Liver (tissue), 9 donors: ENCODE data around the gene CACNG6. TPM values are rescaled to one million over a fixed set of nuclear protein-coding genes. Genes with fewer than 3 reads are reported as not detected.

ENCODE experiments used
- DNase-seq: peaks from one replicate; pipeline ENCODE4 v3.0.0-alpha.2; 2017; ENCODE audit warnings: low spot score
- H3K27ac ChIP-seq, 2 donors: one replicate each; pipeline ENCODE4 v1.7.0; 2013; ENCODE audit warnings: inconsistent platforms in 2 of 2, low read length in 2 of 2, control low read depth in 1 of 2, low read depth in 1 of 2, mild to moderate bottlenecking in 1 of 2
- H3K27me3 ChIP-seq, 4 donors: one replicate each; pipeline versions ENCODE4 v1.6.1 to v1.7.0; 2013; ENCODE audit warnings: low read length in 3 of 4, inconsistent platforms in 1 of 4, mild to moderate bottlenecking in 1 of 4, moderate library complexity in 1 of 4; ENCODE audit not compliant: control insufficient read depth in 4 of 4, insufficient read depth in 4 of 4
- H3K36me3 ChIP-seq, 4 donors: one replicate each; pipeline versions ENCODE4 v1.6.1 to v1.7.0; 2013; ENCODE audit warnings: low read length in 3 of 4, mild to moderate bottlenecking in 3 of 4, low read depth in 1 of 4, moderate library complexity in 1 of 4; ENCODE audit not compliant: control insufficient read depth in 4 of 4, insufficient read depth in 3 of 4
- H3K4me1 ChIP-seq, 4 donors: one replicate each; pipeline versions ENCODE4 v1.6.1 to v1.7.0; 2013; ENCODE audit warnings: low read length in 3 of 4, mild to moderate bottlenecking in 3 of 4, moderate library complexity in 1 of 4; ENCODE audit not compliant: control insufficient read depth in 4 of 4, insufficient read depth in 4 of 4
- H3K4me3 ChIP-seq, 3 donors: one replicate each; pipeline versions ENCODE4 v1.6.1 to v1.7.0; 2013; ENCODE audit warnings: low read length in 3 of 3, control low read depth in 1 of 3, low read depth in 1 of 3, mild to moderate bottlenecking in 1 of 3
- H3K9ac ChIP-seq, 2 donors: one replicate each; pipeline ENCODE4 v1.7.0; 2013; ENCODE audit warnings: low read length in 2 of 2, mild to moderate bottlenecking in 2 of 2, moderate library complexity in 2 of 2, control low read depth in 1 of 2, low read depth in 1 of 2
- H3K9me3 ChIP-seq, 4 donors: one replicate each; pipeline versions ENCODE4 v1.6.1 to v1.7.0; 2013; ENCODE audit warnings: low read length in 3 of 4; ENCODE audit not compliant: control insufficient read depth in 4 of 4
- ATF3 ChIP-seq: IDR thresholded peaks from 2 replicates; pipeline ENCODE4 v1.6.1; 2016; ENCODE audit warnings: antibody characterized with exemption
- EGR1 ChIP-seq, 2 donors: IDR thresholded peaks; 2 replicates each; pipeline ENCODE4 v1.6.1; 2016 to 2018; ENCODE audit warnings: antibody characterized with exemption in 2 of 2, low read depth in 2 of 2
- FOXA2 ChIP-seq: IDR thresholded peaks from 2 replicates; pipeline ENCODE4 v1.6.1; 2016; ENCODE audit warnings: antibody characterized with exemption
- GABPA ChIP-seq, 2 donors: IDR thresholded peaks in 1 of 2; conservative IDR thresholded peaks in 1 of 2; 2 replicates each; pipeline ENCODE4 v1.6.1; 2016; ENCODE audit warnings: antibody characterized with exemption in 2 of 2, mild to moderate bottlenecking in 1 of 2, moderate library complexity in 1 of 2
- HNF4A ChIP-seq, 2 donors: conservative IDR thresholded peaks; 2 replicates each; pipeline ENCODE4 v1.6.1; 2016; ENCODE audit warnings: antibody characterized with exemption in 2 of 2, mild to moderate bottlenecking in 2 of 2
- HNF4G ChIP-seq: IDR thresholded peaks from 2 replicates; pipeline ENCODE4 v1.6.1; 2016; ENCODE audit warnings: antibody characterized with exemption
- JUND ChIP-seq, 2 donors: IDR thresholded peaks; 2 replicates each; pipeline ENCODE4 v1.6.1; 2016; ENCODE audit warnings: antibody characterized with exemption in 2 of 2
- NR2F2 ChIP-seq: IDR thresholded peaks from 2 replicates; pipeline ENCODE4 v1.6.1; 2016; ENCODE audit warnings: antibody characterized with exemption
- REST ChIP-seq: IDR thresholded peaks from 2 replicates; pipeline ENCODE4 v1.6.1; 2016; ENCODE audit warnings: antibody characterized with exemption, mild to moderate bottlenecking
- RXRA ChIP-seq, 2 donors: IDR thresholded peaks; 2 replicates each; pipeline ENCODE4 v1.6.1; 2017 to 2018; ENCODE audit warnings: antibody characterized with exemption in 2 of 2, mild to moderate bottlenecking in 1 of 2
- TAF1 ChIP-seq: conservative IDR thresholded peaks from 2 replicates; pipeline ENCODE4 v1.6.1; 2016; ENCODE audit warnings: antibody characterized with exemption, mild to moderate bottlenecking
- YY1 ChIP-seq: IDR thresholded peaks from 2 replicates; pipeline ENCODE4 v1.6.1; 2016; ENCODE audit warnings: antibody characterized with exemption, mild to moderate bottlenecking
- ZBTB33 ChIP-seq: IDR thresholded peaks from 2 replicates; pipeline ENCODE4 v1.6.1; 2016; ENCODE audit warnings: antibody characterized with exemption
- WGBS: extraction: QIAGEN DNeasy Blood & Tissue Kit; methylation state at CpG from one replicate; pipeline ENCODE4 v1.1.7; 2013; 5-methylcytosine and 5-hydroxymethylcytosine counted together
- polyA plus RNA-seq, 2 donors: library from polyadenylated mRNA; stranded (reverse) in 1 of 2; unstranded in 1 of 2; fragments of 200-250 nt in 1 of 2; fragments of >200 nt in 1 of 2; fragmentation: Nextera tagmentation in 1 of 2; extraction: Ambion mirVana in 1 of 2; gene quantifications; one replicate each; pipeline versions ENCODE4 v1.2.1 to v1.2.3, GENCODE V29; 2013 to 2015
- total RNA-seq, 2 donors: library from RNA; depleted of rRNA; stranded (reverse); fragments of >200 nt; gene quantifications; one replicate each; pipeline ENCODE4 v1.2.3, GENCODE V29; 2014
- TF ChIP-seq, protein P1 (sequence below): fragments of 150-350 bp; IDR thresholded peaks from 2 replicates; pipeline ENCODE4 v1.5.1; 2017; ENCODE audit warnings: improper control_type of control experiment, low read depth, low read length; ENCODE audit not compliant: missing input control
- TF ChIP-seq, protein P2 (sequence below): IDR thresholded peaks from 2 replicates; pipeline ENCODE4 v1.6.1; 2016; ENCODE audit warnings: antibody characterized with exemption
- donor health status: healthy.
- donor health status: healthy.
- donor health status: healthy.
- donor health status: healthy.
- donor health status: healthy.

Gene CACNG6
- total and polyA plus RNA-seq, 4 donors, result not detected

DNA sequence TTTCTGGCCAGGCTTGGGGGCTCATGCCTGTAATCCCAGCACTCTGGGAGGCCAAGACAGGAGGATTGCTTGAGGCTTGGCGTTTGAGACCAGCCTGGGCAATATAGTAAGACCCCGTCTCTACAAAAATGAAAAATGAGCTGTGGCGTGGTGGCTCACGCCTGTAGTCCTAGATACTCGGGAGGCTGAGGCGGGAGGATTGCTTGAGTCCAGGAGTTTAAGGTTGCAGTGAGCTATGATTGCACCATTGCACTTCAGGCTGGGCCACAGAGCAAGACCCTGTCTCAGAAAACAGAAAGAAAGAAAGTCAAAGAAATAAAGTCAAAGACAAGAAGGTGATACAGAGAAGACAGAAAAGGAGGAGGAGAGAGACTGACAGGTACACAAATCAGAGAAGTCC is 2.5 kb upstream of the CACNG6 start (continued):
- TF ChIP-seq, protein P1, sequence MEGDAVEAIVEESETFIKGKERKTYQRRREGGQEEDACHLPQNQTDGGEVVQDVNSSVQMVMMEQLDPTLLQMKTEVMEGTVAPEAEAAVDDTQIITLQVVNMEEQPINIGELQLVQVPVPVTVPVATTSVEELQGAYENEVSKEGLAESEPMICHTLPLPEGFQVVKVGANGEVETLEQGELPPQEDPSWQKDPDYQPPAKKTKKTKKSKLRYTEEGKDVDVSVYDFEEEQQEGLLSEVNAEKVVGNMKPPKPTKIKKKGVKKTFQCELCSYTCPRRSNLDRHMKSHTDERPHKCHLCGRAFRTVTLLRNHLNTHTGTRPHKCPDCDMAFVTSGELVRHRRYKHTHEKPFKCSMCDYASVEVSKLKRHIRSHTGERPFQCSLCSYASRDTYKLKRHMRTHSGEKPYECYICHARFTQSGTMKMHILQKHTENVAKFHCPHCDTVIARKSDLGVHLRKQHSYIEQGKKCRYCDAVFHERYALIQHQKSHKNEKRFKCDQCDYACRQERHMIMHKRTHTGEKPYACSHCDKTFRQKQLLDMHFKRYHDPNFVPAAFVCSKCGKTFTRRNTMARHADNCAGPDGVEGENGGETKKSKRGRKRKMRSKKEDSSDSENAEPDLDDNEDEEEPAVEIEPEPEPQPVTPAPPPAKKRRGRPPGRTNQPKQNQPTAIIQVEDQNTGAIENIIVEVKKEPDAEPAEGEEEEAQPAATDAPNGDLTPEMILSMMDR, result no peak
- TF ChIP-seq HNF4G, result no peak

GRCh38 chr19:53989600-53990533 is 1.6 kb upstream of the CACNG6 start:
- TF ChIP-seq TAF1 (no peak), YY1 (no peak), JUND (IDR thresholded peaks at IDR 0.05) (no peak), RXRA (IDR thresholded peaks at IDR 0.05) (no peak), FOXA2 (no peak), GABPA (IDR thresholded peaks at IDR 0.05 in 1 of 2, conservative IDR thresholded peaks at IDR 0.05 in 1 of 2) (no peak), REST (no peak)
- TF ChIP-seq, protein P1, result no peak
- no peaks in the 10 kb centered on the region for H3K36me3 ChIP-seq
- peaks cover 0 to 8% (median 4%) of the 10 kb centered on the region in 4 donors for H3K27me3 ChIP-seq
- DNase-seq, result no peak
- WGBS, result 67% methylated on average over 22 of the region's 22 CpGs
- H3K27ac ChIP-seq, result no peak overlapping the region
- H3K4me1 ChIP-seq, result no peaks in the 10 kb centered on the region
- H3K9ac ChIP-seq, result no peak overlapping the region
- H3K4me3 ChIP-seq, result no peak overlapping the region
- H3K9me3 ChIP-seq, result no peaks in the 10 kb centered on the region

- H3K4me3 ChIP-seq, result no peak overlapping the region
- TF ChIP-seq NR2F2 (no peak), HNF4A (conservative IDR thresholded peaks at IDR 0.05) (no peak), EGR1 (IDR thresholded peaks at IDR 0.05; ENCODE audit: low read depth in 2 of 2) (no peak), REST (no peak), ATF3 (no peak), ZBTB33 (no peak), HNF4G (no peak), TAF1 (no peak)
- TF ChIP-seq, protein P2, sequence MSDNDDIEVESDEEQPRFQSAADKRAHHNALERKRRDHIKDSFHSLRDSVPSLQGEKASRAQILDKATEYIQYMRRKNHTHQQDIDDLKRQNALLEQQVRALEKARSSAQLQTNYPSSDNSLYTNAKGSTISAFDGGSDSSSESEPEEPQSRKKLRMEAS, result no peak
These were observed 774 bp downstream of the CACNG6 start for GRCh38 chr19:53992211-53992610.

More at GRCh38 chr19:53992211-53992610, 774 bp downstream of the CACNG6 start:
- no peaks in the 10 kb centered on the region for H3K36me3 ChIP-seq
- no peak overlapping the region for H3K9ac ChIP-seq
- H3K27ac ChIP-seq, result no peak overlapping the region
- 68% methylated on average over 9 of the region's 9 CpGs for WGBS
- H3K27me3 ChIP-seq, result peaks cover 0 to 8% (median 4%) of the 10 kb centered on the region in 4 donors
- H3K4me1 ChIP-seq, result no peaks in the 10 kb centered on the region
- no peak for DNase-seq
- H3K9me3 ChIP-seq, result no peaks in the 10 kb centered on the region
